ENCODE data around the gene FPR2. TPM values are rescaled to one million over a fixed set of nuclear protein-coding genes. Genes with fewer than 3 reads are reported as not detected.
"Not testable (repeated sequence)": the region's sequence is repeated elsewhere in the genome, so short reads cannot be mapped to it uniquely, and the experiment has no call there.

The FPR2 gene
- total RNA-seq, 1 donor from 2014 or later = 11.4 TPM

DNA sequence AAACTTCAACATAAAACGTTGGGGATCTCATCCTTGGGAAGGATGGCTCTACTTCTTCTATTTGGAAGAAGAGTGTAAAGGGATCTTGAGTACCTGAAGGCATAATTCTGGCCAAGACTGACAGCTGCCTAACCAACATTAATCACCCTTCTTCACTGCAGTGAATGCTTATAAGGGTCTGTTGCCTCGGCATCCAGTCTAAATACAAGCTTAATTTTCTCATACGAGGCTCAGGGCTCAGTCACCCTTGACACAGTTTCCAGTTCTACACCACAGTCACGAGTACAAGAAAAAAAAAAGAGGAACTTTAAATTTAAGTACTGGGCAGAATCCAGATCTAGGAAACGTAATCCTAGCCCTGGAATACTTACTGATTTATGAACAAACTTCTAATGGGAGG, 43.0 kb downstream of the FPR2 start:
- DNase-seq (ENCODE audit: low spot score) = no peak

DNA sequence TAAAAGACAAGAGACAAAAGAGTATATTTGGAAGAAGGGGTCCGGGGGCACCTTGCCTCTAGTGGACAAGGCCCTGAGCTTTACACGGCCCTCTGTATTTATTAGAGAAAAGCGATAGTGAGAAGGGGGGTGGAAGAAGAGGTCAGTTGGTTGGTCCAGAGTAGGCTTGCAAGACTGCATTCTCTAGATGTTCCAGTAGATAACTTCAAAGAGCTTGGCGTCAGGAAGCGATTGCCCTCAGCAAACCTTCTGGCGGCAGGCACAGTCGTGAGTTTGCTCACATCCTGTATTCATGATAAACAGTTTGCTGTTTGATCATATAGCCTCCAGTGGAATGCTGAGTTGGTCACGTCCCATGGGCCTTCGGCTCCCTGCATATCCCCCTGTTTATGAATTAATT, 43.8 kb downstream of the FPR2 start:
- not testable (repeated sequence) for DNase-seq (ENCODE audit: low spot score)

DNA sequence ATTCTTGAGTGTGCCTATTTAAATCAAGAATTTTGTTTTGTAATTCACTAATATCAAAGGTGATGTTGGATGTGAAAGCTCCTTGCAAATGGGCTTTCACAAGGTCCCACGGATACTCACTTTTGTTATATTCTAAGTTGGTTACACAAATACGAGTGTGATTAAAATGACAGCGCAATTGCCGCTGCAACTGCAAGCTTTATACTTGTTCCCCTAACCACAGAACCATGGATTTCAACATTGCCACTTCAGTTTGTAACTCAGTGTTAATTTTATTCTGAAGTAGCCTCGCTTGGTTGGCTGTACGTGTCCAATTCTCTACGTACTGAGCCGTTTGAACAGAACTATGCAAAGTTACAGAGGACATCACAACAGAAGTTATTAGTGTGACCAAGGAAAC, 44.4 kb downstream of the FPR2 start:
- not testable (repeated sequence) for DNase-seq (ENCODE audit: low spot score)

DNA sequence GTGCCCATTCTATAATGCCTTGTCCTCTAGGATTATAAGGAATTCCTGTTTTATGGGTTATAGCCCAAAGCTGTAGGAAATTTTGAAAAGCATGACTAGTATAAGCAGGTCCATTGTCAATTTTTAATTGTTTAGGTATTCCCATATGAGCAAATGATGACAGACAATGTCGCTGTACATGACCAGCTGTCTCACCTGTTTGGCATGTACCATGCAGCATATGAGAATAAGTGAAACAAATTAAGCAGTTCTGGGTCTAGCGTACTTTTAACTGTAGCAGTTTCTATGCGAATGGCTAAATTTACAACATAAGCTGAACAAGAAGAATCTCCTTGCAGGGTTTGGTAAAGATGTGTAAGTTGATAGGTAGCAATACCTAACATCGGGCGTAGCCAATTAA, 45.6 kb downstream of the FPR2 start:
- DNase-seq (ENCODE audit: low spot score) = not testable (repeated sequence)

DNA sequence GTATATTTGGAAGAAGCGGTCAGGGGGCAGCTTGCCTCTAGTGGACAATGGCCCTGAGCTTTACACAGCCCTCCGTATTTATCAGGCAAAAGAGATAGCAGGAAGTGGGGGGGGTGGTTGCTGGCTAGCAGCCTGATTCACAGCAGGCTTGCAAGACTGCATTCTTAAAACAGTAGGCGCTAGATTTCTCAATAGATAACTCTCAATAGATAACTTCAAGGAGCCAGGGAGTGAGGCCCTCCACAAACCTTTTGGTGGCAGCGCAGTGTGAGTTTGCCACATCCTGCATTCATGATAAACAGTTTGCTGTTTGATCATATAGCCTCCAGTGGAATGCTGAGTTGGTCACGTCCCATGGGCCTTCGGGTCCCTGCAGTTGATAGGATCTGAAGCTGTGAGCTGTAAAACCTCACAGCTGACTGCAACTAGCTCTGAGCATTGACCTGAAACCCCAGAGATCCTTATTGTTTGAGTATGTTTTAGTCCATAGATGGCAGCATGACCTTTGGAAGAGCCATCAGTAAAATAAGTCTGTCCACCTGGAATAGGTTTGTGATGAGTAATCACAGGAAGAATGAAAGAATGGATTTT, 46.2 kb downstream of the FPR2 start:
- DNase-seq (ENCODE audit: low spot score) = no peak

- no peak for DNase-seq (ENCODE audit: low spot score)
Measured at GRCh38 chr19:51807925-51808324, 46.9 kb downstream of the FPR2 start.

- no peak for DNase-seq (ENCODE audit: low spot score)
Measured at GRCh38 chr19:51808333-51808986, 47.5 kb downstream of the FPR2 start.

DNA sequence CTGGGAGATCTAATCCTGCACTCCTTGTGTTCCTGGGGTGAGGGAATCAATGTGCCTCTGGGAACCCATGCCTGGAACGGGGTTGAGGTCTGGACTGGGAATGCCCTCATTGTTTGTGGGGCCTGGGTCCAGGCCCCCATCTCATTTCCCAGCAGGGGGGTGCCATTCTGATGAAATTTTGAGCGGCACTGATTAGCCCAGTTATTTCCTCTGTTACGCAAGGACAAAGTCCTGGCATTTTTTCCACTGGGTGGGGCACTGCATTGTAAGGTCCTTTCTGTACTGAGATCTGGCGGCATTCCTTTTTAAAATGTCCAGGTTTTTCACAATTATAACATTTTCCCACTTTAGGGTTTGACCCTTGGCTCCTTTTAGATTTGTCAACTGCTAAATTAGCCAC, 48.8 kb downstream of the FPR2 start:
- DNase-seq (ENCODE audit: low spot score) = no peak

DNA sequence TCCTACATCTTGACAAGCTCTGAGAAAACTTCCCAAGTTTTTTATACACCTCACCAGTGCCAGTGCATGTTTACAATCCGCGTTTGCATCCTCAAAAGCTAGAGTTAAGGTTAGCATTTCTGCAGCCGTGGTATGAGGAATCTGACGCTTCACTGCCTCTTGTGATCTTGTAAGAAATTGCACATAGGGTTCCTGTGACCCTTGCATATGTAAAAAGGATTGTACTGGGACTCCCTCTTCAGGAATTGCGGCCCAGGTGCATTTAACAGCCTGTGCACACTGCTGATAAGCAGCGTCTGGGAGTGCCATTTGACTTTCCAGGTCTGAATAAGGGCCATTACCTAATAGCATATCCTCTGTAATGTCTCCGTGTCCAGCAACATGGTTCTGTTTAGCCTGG, 49.2 kb downstream of the FPR2 start:
- no peak for DNase-seq (ENCODE audit: low spot score)

- no peak for DNase-seq (ENCODE audit: low spot score)
Measured at GRCh38 chr19:51811344-51811743, 50.4 kb downstream of the FPR2 start.

DNA sequence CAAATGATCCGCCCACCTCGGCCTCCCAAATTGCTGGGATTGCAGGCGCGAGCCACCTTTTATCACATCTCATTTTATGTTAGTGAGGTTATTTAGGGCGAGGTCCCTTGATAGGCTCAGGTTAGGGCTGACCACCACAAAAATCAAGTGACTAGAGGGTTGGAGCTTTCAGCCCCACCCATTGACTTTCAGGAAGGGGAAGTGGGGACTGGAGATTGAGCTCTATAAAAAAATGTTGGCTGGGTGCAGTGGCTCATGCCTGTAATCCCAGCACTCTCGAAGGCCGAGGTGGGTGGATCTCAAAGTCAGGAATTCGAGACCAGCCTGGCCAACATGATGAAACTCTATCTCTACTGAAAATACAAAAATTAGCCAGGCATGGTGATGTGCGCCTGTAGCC, 54.1 kb downstream of the FPR2 start:
- no peak for DNase-seq (ENCODE audit: low spot score)

- no peak for DNase-seq (ENCODE audit: low spot score)
Measured at GRCh38 chr19:51816711-51817110, 55.7 kb downstream of the FPR2 start.

DNA sequence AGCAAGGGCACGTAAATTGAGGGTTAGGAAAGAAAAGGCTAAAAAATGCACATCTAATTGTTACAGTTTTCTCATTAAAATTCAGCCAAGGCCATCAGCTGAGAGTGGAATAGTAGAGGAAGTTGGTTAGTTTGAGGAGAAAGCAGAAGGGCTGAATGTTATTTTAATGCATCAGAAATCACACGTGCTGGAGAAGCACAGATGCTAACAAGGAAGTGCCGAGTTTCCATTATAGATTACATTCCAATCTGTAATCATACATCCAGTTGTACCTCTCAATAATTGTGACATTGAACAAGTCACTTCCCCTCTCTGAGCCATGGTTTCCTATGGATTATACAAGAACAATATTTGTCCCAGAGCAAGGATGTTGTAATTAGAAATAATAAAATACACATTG, 59.0 kb downstream of the FPR2 start:
- no peak for DNase-seq (ENCODE audit: low spot score)

Other genes starting within 250 kb of the FPR2 start
- gene SIGLEC6, start 229.5 kb upstream of the FPR2 start, total RNA-seq = 0.58 TPM
- 8.8 TPM for gene ZNF175, start 189.9 kb upstream of the FPR2 start, total RNA-seq
- 2.2 TPM for gene SIGLEC5, start 130.8 kb upstream of the FPR2 start, total RNA-seq
- gene SIGLEC14, start 114.4 kb upstream of the FPR2 start, total RNA-seq = 12.5 TPM
- 24.0 TPM for gene SPACA6, start 67.8 kb upstream of the FPR2 start, total RNA-seq
- gene HAS1, start 37.2 kb upstream of the FPR2 start, total RNA-seq = 31.7 TPM
- gene FPR1, start 9.3 kb upstream of the FPR2 start, total RNA-seq = 97.6 TPM
- gene FPR3, start 34.0 kb downstream of the FPR2 start, total RNA-seq = 44.5 TPM
- gene ZNF577, start 126.8 kb downstream of the FPR2 start, total RNA-seq = 8.0 TPM
- gene ZNF649, start 143.8 kb downstream of the FPR2 start, total RNA-seq = 7.7 TPM
- 5.1 TPM for gene ZNF613, start 166.3 kb downstream of the FPR2 start, total RNA-seq
- 9.7 TPM for gene ZNF350, start 225.7 kb downstream of the FPR2 start, total RNA-seq
- gene ZNF615, start 247.0 kb downstream of the FPR2 start, total RNA-seq = 6.3 TPM

All from mesenteric fat pad (tissue), 1 donor.